Transverse colon (tissue), 4 donors: ENCODE measurements around the gene SLC2A1.

ENCODE experiments used
- CTCF ChIP-seq, 5 experiments: fragments of 200-600 bp in 3 of 5; fragments of 450-650 bp in 2 of 5; sonication (generic) in 3 of 5; IDR thresholded peaks; 1 replicate in 2 of 5; 2 replicates in 3 of 5; pipeline ENCODE4 v1.5.1; 2016 to 2017; ENCODE audit warnings: antibody characterized with exemption in 5 of 5, inconsistent platforms in 3 of 5, mild to moderate bottlenecking in 2 of 5, moderate library complexity in 1 of 5
- EP300 ChIP-seq: sonication (generic); formaldehyde crosslinking; IDR thresholded peaks from one replicate; pipeline ENCODE4 v1.6.1; 2017; ENCODE audit warnings: antibody characterized with exemption, low read depth
- POLR2AphosphoS5 ChIP-seq, 3 donors: sonication (generic); formaldehyde crosslinking; IDR thresholded peaks; one replicate each; pipeline ENCODE4 v1.6.1; 2016; ENCODE audit warnings: antibody characterized with exemption in 3 of 3

- TF ChIP-seq EP300 (no peak), POLR2AphosphoS5 (IDR thresholded peaks at IDR 0.05) (no peak), CTCF (IDR thresholded peaks at IDR 0.05) (no peak)
Measured at GRCh38 chr1:42963378-42964043, 4.8 kb upstream of the SLC2A1 start.
